ENCODE results near the gene MAML2. TPM values are rescaled to one million over a fixed set of nuclear protein-coding genes. Genes with fewer than 3 reads are reported as not detected.

MAML2 gene
- total and polyA plus RNA-seq, 2 experiments from 2014 or later: 2.0 to 7.1 TPM

DNA sequence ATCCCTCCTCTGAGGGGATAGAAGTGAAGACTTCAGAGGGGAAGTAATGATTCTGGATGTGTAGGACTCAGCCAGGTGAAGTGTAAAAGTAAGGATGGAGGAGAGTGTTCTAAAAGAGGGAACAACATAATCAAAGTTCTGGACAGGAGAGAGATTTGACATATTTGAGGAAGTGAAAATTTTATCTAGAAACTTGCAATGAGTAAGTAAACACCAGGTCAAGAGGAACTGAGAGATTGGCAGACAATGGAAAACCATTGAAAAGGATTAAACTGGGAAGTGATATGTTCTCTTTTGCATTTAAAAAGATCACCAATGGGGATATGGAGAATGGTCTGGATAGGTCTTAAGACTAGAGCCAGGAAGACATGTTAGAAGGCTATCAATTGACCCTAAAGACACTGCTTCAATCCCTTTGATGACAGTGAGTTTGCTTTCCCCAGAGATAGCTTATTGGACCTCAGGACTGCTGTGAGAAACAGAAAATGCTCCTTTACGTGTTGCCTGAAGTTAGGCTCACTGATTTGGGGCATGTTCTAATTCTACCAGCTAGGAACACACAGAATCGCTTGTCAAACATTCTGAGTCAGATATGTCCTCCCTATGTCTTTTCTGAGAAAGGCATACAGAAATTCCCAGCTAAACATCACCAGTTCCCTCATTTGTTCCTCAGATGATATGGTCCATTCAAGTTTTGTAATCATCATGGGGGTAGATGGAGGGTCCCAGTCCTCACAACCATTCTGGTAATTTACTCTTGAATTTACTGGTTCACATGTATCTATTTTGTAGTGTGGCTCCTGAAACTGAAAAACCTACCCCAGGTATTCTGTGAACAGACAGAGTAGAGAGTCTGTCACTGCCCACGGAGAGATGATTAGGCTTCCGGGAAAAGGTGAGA is 144.9 kb downstream of the MAML2 start:
- TF ChIP-seq CREB1 (CRISPR knock-in tag; IDR thresholded peaks at IDR 0.05; ENCODE audit: low read depth): no peak
- TF ChIP-seq STAT1 (IDR thresholded peaks at IDR 0.05; ENCODE audit: unreplicated experiment): no peak
- Mint-ChIP-seq H3K27me3 (ENCODE audit: insufficient read depth, low read depth, poor library complexity) (peaks cover 5% of the 10 kb centered on the region), H3K9me3 (no peaks in the 10 kb centered on the region; the same call in 2 of the 3 replicates), H3K36me3 (ENCODE audit: low read depth) (no peaks in the 10 kb centered on the region; the same call in 2 of the 3 replicates), H3K27ac (no peak overlapping the region), H3K4me3 (no peak overlapping the region), H3K4me1 (peaks cover 60% of the 10 kb centered on the region)
- DNase-seq (ENCODE audit: low spot score) (no peak), ATAC-seq (no peak)
- Histone ChIP-seq H3K79me2 (replicated peaks; ENCODE audit: insufficient read depth) (no peaks in the 10 kb centered on the region), H2AFZ (no peak overlapping the region), H3K36me3 (ENCODE audit: insufficient read depth) (no peaks in the 10 kb centered on the region), H3F3A (replicated peaks; ENCODE audit: low read depth) (no peaks in the 10 kb centered on the region), H3K27me3 (ENCODE audit: insufficient read depth) (no peaks in the 10 kb centered on the region), H4K20me1 (replicated peaks; ENCODE audit: insufficient read depth) (no peaks in the 10 kb centered on the region), H3K4me1 (ENCODE audit: insufficient read depth) (peaks cover 46% of the 10 kb centered on the region), H3K4me3 (no peak overlapping the region), H3K27ac (ENCODE audit: low read depth) (no peak overlapping the region), H3K4me2 (peak overlapping the region; percentile 8; the same call in 1 of the 2 replicates), H3K9me2 (ENCODE audit: insufficient read depth) (peaks cover 12% of the 10 kb centered on the region)

GRCh38 chr11:96197103-96197502 is 145.9 kb downstream of the MAML2 start:
- peaks cover 60% of the 10 kb centered on the region for H3K4me1 Mint-ChIP-seq
- peak overlapping the region; percentile 8; the same call in 1 of the 2 replicates for H3K4me2 ChIP-seq
- H3K27me3 Mint-ChIP-seq (ENCODE audit: insufficient read depth, low read depth, poor library complexity): peaks cover 5% of the 10 kb centered on the region
- DNase-seq (ENCODE audit: low spot score) (no peak), ATAC-seq (no peak; the same call in 2 of the 3 replicates)
- H3K4me3 ChIP-seq: no peak overlapping the region
- H3K27ac ChIP-seq (ENCODE audit: low read depth): peak overlapping the region; percentile 64; the same call in 1 of the 2 replicates
- no peaks in the 10 kb centered on the region for H4K20me1 ChIP-seq (replicated peaks; ENCODE audit: insufficient read depth)
- H3K36me3 Mint-ChIP-seq (ENCODE audit: low read depth): no peaks in the 10 kb centered on the region; the same call in 2 of the 3 replicates
- H3F3A ChIP-seq (replicated peaks; ENCODE audit: low read depth): no peaks in the 10 kb centered on the region
- peaks cover 12% of the 10 kb centered on the region for H3K9me2 ChIP-seq (ENCODE audit: insufficient read depth)
- H3K36me3 ChIP-seq (ENCODE audit: insufficient read depth): no peaks in the 10 kb centered on the region
- H3K9me3 Mint-ChIP-seq: no peaks in the 10 kb centered on the region; the same call in 2 of the 3 replicates
- H3K4me1 ChIP-seq (ENCODE audit: insufficient read depth): peaks cover 46% of the 10 kb centered on the region
- no peaks in the 10 kb centered on the region for H3K27me3 ChIP-seq (ENCODE audit: insufficient read depth)
- no peaks in the 10 kb centered on the region for H3K79me2 ChIP-seq (replicated peaks; ENCODE audit: insufficient read depth)
- H2AFZ ChIP-seq: no peak overlapping the region
- H3K4me3 Mint-ChIP-seq: no peak overlapping the region
- H3K27ac Mint-ChIP-seq: no peak overlapping the region; the same call in 1 of the 2 replicates
- TF ChIP-seq POLR2AphosphoS5 (IDR thresholded peaks at IDR 0.05; ENCODE audit: low read depth) (no peak), STAT1 (IDR thresholded peaks at IDR 0.05; ENCODE audit: unreplicated experiment) (no peak), EZH2phosphoT487 (IDR thresholded peaks at IDR 0.05; ENCODE audit: unreplicated experiment) (no peak), JUNB (IDR thresholded peaks at IDR 0.05; ENCODE audit: unreplicated experiment) (no peak), ZNF462 (CRISPR knock-in tag; IDR thresholded peaks at IDR 0.05) (no peak), NANOG (IDR thresholded peaks at IDR 0.05; ENCODE audit: borderline replicate concordance) (no peak), CREB1 (CRISPR knock-in tag; IDR thresholded peaks at IDR 0.05; ENCODE audit: low read depth) (no peak), ZNF114 (CRISPR knock-in tag; IDR thresholded peaks at IDR 0.05) (no peak), EZH2 (IDR thresholded peaks at IDR 0.05; ENCODE audit: low read depth, unreplicated experiment) (no peak), REST (IDR thresholded peaks at IDR 0.05; ENCODE audit: unreplicated experiment) (no peak)

Measured in GM23338 (cell line).